Measurements from ENCODE around the gene IL17RE. TPM values are rescaled to one million over a fixed set of nuclear protein-coding genes. Genes with fewer than 3 reads are reported as not detected.

Gene IL17RE
- total and polyA plus RNA-seq, 2 of the 13 experiments (the other 11 are each of a cell fraction or from before 2014, with no cell fraction given) = 14.5 to 24.1 TPM

GRCh38 chr3:9946112-9947024 lies 43.7 kb downstream of the IL17RE start (continued):
- TF ChIP-seq, protein P1, sequence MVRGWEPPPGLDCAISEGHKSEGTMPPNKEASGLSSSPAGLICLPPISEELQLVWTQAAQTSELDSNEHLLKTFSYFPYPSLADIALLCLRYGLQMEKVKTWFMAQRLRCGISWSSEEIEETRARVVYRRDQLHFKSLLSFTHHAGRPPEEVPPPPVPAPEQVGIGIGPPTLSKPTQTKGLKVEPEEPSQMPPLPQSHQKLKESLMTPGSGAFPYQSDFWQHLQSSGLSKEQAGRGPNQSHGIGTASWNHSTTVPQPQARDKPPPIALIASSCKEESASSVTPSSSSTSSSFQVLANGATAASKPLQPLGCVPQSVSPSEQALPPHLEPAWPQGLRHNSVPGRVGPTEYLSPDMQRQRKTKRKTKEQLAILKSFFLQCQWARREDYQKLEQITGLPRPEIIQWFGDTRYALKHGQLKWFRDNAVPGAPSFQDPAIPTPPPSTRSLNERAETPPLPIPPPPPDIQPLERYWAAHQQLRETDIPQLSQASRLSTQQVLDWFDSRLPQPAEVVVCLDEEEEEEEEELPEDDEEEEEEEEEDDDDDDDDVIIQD (CRISPR knock-in tag; IDR thresholded peaks at IDR 0.05; ENCODE audit: low read depth) = peak; percentile 16; the same call in 1 of the 2 replicates
- TF ChIP-seq RBFOX2 (IDR thresholded peaks at IDR 0.05; ENCODE audit: low read depth, low read length) (peak; percentile 81), ZNF446 (CRISPR knock-in tag; IDR thresholded peaks at IDR 0.05) (no peak), KAT8 (CRISPR knock-in tag; IDR thresholded peaks at IDR 0.05) (peak; percentile 71), SNAPC4 (CRISPR knock-in tag; IDR thresholded peaks at IDR 0.05) (no peak; the same call in 1 of the 2 replicates), FLYWCH1 (CRISPR knock-in tag; IDR thresholded peaks at IDR 0.05) (0 out of 2 replicates have a peak, but pooled peaks have one; percentile 73), MAFK (conservative IDR thresholded peaks at IDR 0.05 in 1 of 2, IDR thresholded peaks at IDR 0.05 in 1 of 2; ENCODE audit: low read length in 2 of 2) (no peak), MXD4 (CRISPR knock-in tag; IDR thresholded peaks at IDR 0.05) (peak; percentile 60; the same call in 1 of the 2 replicates), ZFP36L1 (CRISPR knock-in tag; IDR thresholded peaks at IDR 0.05) (0 out of 2 replicates have a peak, but pooled peaks have one; percentile 72), JUNB (CRISPR knock-in tag; IDR thresholded peaks at IDR 0.05; ENCODE audit: borderline replicate concordance) (no peak), ZNF207 (IDR thresholded peaks at IDR 0.05; ENCODE audit: borderline replicate concordance) (no peak), STAG1 (CRISPR knock-in tag; IDR thresholded peaks at IDR 0.05) (peak; percentile 84), ZFP62 (CRISPR knock-in tag; IDR thresholded peaks at IDR 0.05) (no peak), MBD4 (IDR thresholded peaks at IDR 0.05; ENCODE audit: borderline replicate concordance, low read length) (no peak), ZNF280D (CRISPR knock-in tag; IDR thresholded peaks at IDR 0.05) (peak; percentile 55; the same call in 1 of the 2 replicates)
- TF ChIP-seq, protein P2, sequence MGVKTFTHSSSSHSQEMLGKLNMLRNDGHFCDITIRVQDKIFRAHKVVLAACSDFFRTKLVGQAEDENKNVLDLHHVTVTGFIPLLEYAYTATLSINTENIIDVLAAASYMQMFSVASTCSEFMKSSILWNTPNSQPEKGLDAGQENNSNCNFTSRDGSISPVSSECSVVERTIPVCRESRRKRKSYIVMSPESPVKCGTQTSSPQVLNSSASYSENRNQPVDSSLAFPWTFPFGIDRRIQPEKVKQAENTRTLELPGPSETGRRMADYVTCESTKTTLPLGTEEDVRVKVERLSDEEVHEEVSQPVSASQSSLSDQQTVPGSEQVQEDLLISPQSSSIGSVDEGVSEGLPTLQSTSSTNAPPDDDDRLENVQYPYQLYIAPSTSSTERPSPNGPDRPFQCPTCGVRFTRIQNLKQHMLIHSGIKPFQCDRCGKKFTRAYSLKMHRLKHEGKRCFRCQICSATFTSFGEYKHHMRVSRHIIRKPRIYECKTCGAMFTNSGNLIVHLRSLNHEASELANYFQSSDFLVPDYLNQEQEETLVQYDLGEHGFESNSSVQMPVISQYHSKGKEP (CRISPR knock-in tag; IDR thresholded peaks at IDR 0.05) = no peak

All from HepG2 (cell line).